COLO829 (cell line): Measurements from ENCODE around the gene SERPINF2.
"Not testable (repeated sequence)": the region's sequence is repeated elsewhere in the genome, so short reads cannot be mapped to it uniquely, and the experiment has no call there.

ENCODE experiments used
- DNase-seq: peaks from one replicate; pipeline ENCODE4 v3.0.0; 2012; ENCODE audit warnings: low spot score

The SERPINF2 gene

GRCh38 chr17:1716076-1716911 lies 26.4 kb upstream of the SERPINF2 start:
- peak; percentile 100 for DNase-seq

GRCh38 chr17:1716912-1717695 lies 25.6 kb upstream of the SERPINF2 start:
- DNase-seq: peak; percentile 98

- DNase-seq: no peak
Observed at GRCh38 chr17:1718362-1719165, 24.1 kb upstream of the SERPINF2 start.

DNA sequence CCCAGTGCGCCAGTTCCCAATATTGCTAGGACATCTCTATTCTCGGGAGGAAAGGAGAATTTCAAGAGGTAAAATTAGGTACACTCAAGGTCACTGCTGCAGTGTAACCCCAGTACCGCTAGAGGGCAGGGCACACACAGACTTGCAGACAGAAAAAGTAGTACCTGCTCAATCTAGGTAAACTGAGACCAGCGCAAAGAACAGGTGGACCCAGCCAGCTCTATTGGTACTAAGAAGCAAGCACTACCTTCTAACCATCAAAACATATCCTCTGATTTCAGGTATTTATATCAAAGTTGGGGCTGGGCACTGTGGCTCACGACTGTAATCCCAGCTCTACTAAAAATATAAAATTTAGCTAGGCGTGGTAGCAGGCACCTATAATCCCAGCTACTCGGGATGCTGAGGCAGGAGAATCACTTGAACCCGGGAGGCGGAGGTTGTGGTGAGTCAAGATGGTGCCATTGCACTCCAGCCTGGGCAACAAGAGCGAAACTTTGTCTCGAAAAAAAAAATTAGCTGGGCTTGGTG lies 21.8 kb upstream of the SERPINF2 start:
- DNase-seq: no peak

DNA sequence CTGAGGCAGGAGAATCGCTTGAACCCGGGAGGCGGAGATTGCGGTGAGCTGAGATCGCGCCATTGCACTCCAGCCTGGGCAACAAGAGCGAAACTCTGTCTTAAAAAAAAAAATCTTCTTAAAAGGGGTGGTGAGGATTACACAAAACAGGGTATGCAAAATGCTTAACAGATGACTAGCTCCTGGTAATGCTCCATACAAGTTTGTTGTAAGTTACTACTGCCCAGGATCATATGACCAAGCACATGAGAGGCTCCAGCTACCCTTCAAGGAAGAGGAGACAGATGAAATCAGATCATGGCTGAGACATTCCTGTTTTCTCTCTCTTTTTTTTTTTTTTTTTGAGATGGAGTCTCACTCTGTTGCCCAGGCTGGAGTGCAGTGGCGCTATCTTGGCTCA lies 20.6 kb upstream of the SERPINF2 start:
- DNase-seq: not testable (repeated sequence)

DNA sequence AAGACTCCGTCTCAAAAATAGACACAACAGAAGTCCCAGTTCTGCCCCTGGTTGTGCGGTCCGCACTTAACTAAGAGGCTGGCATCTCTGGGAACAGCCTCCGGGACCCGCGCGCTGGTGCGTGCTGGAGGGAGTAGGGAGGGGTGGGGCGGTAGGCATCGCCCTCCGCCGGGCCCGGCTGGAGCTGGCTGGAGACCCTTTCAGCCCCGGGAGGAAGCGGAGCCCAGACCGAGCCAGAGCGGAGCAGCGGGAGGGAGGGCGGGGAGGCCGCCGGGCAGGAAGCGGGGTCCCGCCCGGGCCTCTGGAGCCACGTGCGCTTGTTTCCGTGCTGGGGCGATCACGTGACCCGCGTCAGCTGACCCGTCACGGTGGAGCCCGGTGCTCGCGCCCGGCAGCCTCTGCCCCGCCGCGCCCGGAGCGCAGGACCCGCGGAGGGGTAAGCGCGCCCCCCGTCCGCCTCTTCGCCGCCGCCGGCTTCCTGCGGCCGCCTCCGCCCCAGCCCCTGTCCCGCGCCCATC lies 18.3 kb upstream of the SERPINF2 start, which contains the start of gene WDR81:
Gene WDR81, plus strand, starts transcription at position 354 of the 518 bp plus-strand sequence. CDS start 256 bp downstream, outside the sequence.
- peak; percentile 56 for DNase-seq

DNA sequence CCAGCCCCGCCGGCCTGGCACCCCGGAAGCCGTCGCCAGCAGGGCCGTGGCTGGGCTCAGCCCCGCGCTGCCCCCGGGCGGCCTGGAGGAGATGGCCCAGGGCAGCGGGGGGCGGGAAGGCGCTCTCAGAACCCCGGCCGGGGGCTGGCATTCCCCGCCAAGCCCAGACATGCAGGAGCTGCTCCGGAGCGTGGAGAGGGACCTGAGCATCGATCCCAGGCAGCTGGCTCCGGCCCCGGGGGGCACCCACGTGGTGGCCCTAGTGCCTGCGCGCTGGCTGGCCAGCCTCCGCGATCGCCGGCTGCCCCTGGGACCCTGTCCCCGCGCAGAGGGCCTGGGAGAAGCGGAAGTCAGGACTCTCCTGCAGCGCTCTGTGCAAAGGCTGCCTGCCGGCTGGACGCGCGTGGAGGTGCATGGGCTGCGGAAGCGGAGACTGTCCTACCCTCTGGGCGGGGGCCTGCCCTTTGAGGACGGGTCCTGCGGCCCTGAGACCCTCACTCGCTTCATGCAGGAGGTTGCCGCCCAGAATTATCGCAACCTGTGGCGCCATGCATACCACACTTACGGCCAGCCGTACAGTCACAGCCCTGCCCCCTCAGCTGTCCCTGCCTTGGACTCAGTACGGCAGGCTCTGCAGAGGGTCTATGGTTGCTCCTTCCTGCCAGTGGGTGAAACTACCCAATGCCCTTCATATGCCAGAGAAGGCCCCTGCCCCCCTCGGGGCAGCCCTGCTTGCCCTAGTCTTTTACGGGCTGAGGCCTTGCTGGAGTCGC lies 17.6 kb upstream of the SERPINF2 start:
- DNase-seq: no peak

GRCh38 chr17:1725642-1726511 lies 16.8 kb upstream of the SERPINF2 start:
- no peak for DNase-seq

DNA sequence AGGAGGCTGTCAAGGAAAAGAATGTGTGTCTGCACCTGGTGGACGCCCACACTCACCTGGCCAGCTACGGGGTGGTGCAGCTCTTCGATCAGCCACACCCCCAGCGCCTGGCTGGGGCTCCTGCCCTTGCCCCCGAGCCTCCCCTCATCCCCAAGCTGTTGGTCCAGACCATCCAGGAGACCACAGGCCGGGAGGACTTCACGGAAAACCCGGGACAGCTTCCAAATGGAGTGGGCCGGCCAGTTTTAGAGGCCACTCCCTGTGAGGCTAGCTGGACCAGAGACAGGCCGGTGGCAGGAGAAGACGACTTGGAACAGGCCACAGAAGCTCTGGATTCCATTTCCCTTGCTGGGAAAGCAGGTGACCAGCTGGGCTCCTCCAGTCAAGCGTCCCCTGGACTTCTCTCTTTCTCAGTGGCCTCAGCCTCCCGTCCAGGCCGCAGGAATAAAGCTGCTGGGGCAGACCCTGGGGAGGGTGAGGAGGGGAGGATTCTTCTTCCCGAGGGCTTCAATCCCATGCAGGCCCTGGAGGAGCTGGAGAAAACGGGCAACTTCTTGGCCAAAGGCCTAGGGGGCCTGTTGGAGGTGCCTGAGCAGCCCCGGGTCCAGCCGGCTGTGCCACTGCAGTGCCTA lies 15.9 kb upstream of the SERPINF2 start:
- DNase-seq: no peak

GRCh38 chr17:1727258-1727789 lies 15.3 kb upstream of the SERPINF2 start:
- no peak for DNase-seq

GRCh38 chr17:1727876-1728630 lies 14.6 kb upstream of the SERPINF2 start:
- no peak for DNase-seq

DNA sequence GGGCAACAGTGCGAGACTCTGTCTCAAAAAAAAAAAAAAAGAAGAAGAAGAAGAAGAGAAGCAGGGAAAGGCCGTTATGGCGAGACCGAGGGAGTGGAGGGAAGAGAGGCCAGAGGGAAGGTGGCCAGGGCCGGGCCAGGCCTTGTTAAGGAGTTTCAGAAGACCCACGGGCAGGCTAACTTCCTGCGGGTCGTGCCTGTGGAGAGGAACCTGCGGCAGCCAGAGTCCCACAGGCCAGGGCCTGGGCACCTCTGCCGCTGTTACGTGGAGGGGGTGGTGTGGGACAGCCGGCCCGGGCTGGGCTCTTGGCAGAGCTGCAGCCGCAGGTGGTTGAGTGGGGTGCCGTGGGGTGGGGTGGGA lies 12.7 kb upstream of the SERPINF2 start:
- DNase-seq: no peak

DNA sequence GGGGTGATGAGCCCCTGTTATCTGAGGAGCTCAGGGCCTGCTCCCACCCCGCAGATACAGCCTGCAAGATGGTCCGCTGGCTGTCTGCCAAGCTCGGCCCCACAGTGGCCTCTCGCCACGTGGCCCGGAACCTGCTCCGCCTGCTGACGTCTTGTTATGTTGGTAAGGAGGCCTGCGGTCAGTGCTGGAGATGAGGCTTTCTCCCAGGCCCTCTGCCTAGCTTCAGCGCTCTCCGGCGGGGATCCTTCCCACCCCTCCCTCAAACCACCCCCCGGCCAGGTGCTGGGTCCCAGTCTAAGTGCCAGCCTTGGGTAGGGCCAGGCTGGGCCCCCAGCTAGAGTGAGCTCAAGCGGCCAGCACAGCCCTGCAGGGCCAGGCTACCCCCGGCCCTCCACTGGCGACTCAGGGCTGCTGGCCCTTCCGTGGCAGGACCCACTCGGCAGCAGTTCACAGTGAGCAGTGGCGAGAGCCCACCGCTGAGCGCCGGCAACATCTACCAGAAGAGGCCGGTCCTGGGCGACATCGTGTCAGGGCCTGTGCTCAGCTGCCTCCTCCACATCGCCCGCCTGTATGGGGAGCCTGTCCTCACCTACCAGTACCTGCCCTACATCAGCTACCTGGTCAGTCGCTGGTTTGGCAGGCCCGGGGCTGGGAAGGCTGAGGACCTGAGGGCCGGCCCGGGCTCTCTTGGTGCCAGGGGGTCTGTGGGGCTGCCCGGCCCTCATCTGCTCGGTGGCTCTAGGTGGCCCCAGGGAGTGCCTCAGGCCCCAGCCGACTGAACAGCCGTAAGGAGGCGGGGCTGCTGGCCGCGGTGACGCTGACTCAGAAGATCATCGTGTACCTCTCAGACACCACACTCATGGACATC lies 12.1 kb upstream of the SERPINF2 start:
- DNase-seq: no peak

GRCh38 chr17:1731194-1731506 lies 11.5 kb upstream of the SERPINF2 start:
- DNase-seq: no peak

DNA sequence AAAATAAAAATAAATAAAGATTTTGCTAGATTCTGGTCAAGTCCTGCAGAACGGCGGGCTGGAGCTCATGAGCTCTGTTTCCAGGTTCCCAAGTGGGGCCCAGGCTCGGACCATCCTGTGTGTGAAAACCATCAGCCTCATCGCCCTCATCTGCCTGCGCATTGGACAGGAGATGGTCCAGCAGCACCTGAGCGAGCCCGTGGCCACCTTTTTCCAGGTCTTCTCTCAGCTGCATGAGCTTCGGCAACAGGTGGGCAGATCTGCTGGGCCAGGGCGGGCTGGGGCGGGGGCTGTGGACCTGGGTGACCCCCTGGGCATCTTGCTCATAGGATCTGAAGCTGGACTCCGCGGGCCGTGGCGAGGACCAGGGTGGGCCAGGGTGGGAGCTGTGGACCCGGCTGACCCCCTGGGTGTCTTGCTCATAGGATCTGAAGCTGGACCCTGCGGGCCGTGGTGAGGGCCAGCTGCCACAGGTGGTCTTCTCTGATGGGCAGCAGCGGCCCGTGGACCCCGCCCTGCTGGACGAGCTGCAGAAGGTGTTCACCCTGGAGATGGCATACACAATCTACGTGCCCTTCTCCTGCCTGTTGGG lies 10.3 kb upstream of the SERPINF2 start:
- no peak for DNase-seq

DNA sequence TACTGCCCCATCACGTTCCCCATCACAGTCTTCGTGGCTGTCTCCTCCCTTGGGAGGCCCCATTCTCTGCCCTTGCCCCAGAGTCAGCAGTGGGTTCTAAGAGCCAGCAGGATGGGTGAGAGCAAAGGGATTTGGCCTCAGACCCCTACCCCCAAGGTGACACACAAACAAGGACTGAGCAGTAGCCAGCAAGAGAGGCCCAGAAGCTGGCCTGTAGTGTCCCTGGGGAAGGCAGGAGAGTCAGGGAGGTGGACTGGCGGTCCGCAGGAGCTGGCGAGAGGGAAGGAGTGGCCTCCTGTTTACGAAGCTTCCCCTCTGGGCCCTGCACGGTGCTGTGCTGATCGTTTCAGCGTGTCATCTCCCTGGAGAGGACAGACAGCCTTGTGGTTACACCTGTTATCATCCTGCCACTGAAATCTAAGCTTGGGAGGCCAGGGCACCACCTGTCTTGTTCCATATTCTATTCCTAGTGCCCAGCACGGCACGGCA lies 9.8 kb upstream of the SERPINF2 start:
- DNase-seq: no peak

GRCh38 chr17:1733759-1734158 lies 8.9 kb upstream of the SERPINF2 start:
- DNase-seq: no peak
